PC-9 (cell line): ENCODE results near the gene DZIP1.

ENCODE experiments used
- EZH2 ChIP-seq: fragments of 200-600 bp; sonication (generic); IDR thresholded peaks from 2 replicates; pipeline ENCODE4 v1.8.0; 2017; ENCODE audit warnings: antibody characterized with exemption, low read depth
- TF ChIP-seq, protein P1 (sequence below): fragments of 200-600 bp; sonication (generic); conservative IDR thresholded peaks from 2 replicates; pipeline ENCODE4 v1.6.1; 2017; ENCODE audit warnings: mixed run types, antibody characterized with exemption, mild to moderate bottlenecking, moderate library complexity

DNA sequence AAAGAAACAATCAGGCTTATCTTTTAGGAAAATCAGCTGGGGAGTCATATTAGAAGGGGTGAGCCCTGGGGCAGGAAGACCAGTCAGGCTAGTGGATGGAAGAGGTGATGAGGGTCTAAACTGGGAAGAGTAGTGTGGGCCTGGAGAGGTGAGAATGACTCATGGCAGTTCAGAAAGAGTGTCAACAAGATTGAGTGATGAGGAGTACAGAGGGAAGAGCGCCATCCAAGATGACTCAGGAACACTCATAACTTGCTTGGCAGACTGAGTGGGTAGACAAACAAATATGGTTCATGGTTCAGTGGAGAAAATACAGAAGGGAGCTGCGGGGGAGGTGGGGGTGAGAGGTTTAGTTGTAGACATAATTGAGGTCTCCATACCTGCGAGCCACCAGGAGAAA is 109.3 kb downstream of the DZIP1 start:
- TF ChIP-seq EZH2: no peak
- TF ChIP-seq, protein P1, sequence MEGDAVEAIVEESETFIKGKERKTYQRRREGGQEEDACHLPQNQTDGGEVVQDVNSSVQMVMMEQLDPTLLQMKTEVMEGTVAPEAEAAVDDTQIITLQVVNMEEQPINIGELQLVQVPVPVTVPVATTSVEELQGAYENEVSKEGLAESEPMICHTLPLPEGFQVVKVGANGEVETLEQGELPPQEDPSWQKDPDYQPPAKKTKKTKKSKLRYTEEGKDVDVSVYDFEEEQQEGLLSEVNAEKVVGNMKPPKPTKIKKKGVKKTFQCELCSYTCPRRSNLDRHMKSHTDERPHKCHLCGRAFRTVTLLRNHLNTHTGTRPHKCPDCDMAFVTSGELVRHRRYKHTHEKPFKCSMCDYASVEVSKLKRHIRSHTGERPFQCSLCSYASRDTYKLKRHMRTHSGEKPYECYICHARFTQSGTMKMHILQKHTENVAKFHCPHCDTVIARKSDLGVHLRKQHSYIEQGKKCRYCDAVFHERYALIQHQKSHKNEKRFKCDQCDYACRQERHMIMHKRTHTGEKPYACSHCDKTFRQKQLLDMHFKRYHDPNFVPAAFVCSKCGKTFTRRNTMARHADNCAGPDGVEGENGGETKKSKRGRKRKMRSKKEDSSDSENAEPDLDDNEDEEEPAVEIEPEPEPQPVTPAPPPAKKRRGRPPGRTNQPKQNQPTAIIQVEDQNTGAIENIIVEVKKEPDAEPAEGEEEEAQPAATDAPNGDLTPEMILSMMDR: no peak
